Adrenal gland (tissue), 12 donors: ENCODE measurements around the gene TUBGCP5. TPM values are rescaled to one million over a fixed set of nuclear protein-coding genes. Genes with fewer than 3 reads are reported as not detected.

Experiments
- DNase-seq, 7 donors: peaks; one replicate each; pipeline ENCODE4 v3.0.0-alpha.2; 2019 to 2020
- H3K27ac ChIP-seq, 5 donors: fragments of 200-600 bp; sonication (generic) in 4 of 5; 1 replicate in 3 of 5; 2 replicates in 2 of 5; pipeline versions ENCODE4 v1.5.1 to v1.8.0; 2016 to 2020; ENCODE audit warnings: mild to moderate bottlenecking in 1 of 5
- H3K27me3 ChIP-seq: fragments of 200-600 bp; 2 replicates; pipeline ENCODE4 v1.8.0; 2021
- H3K36me3 ChIP-seq, 2 donors: fragments of 200-600 bp; replicated peaks in 1 of 2; 1 replicate in 1 of 2; 2 replicates in 1 of 2; pipeline versions ENCODE4 v1.5.1 to v1.8.0; 2018 to 2022
- H3K4me1 ChIP-seq, 2 donors: fragments of 200-600 bp; replicated peaks in 1 of 2; 1 replicate in 1 of 2; 2 replicates in 1 of 2; pipeline versions ENCODE4 v1.5.1 to v1.8.0; 2018 to 2021
- H3K4me3 ChIP-seq, 4 donors: fragments of 200-600 bp; sonication (generic) in 3 of 4; one replicate each; pipeline ENCODE4 v1.5.1; 2016 to 2018
- H3K9me3 ChIP-seq, 3 donors: fragments of 200-600 bp; sonication (generic) in 1 of 3; replicated peaks in 1 of 3; 1 replicate in 2 of 3; 2 replicates in 1 of 3; pipeline versions ENCODE4 v1.5.1 to v1.8.0; 2016 to 2021
- CTCF ChIP-seq, 6 experiments: fragments of 450-650 bp in 4 of 6; fragments of 200-600 bp in 2 of 6; sonication (generic) in 1 of 6; IDR thresholded peaks; 1 replicate in 5 of 6; 2 replicates in 1 of 6; pipeline versions ENCODE4 v1.5.1 to v1.8.0; 2016 to 2021; ENCODE audit warnings: antibody characterized with exemption in 6 of 6, mild to moderate bottlenecking in 2 of 6, moderate library complexity in 1 of 6
- POLR2A ChIP-seq, 2 donors: fragments of 450-650 bp; IDR thresholded peaks; one replicate each; pipeline ENCODE4 v1.6.1; 2017; ENCODE audit warnings: antibody characterized with exemption in 2 of 2, mild to moderate bottlenecking in 2 of 2, moderate library complexity in 1 of 2
- WGBS, 4 donors: extraction: QIAGEN DNeasy Blood & Tissue Kit in 2 of 4; methylation state at CpG; one replicate each; pipeline versions ENCODE4 v1.1.5 to v1.1.7; 2013 to 2017; 5-methylcytosine and 5-hydroxymethylcytosine counted together
- intact Hi-C, 2 donors: fragments of 100-400 bp; cut with DNase I; formaldehyde crosslinking; loops; one replicate each; pipeline versions ENCODE4 v1.14.1 to v1.15.0; 2022 to 2023
- polyA plus RNA-seq, 3 donors: library from polyadenylated mRNA; stranded (reverse); fragments of 200-250 nt in 2 of 3; fragments of 350-450 nt in 1 of 3; fragmentation: Illumina TruSeq in 1 of 3; extraction: RNeasy Lipid Tissue Mini Kit (QIAGEN cat#74804) in 1 of 3; gene quantifications; one replicate each; pipeline ENCODE4 v1.2.3, GENCODE V29; 2013 to 2014
- total RNA-seq, 9 donors: library from RNA; depleted of rRNA in 4 of 9; stranded (reverse); fragments of >200 nt in 4 of 9; fragments of 120-200 nt in 1 of 9; fragmentation: NEBNext Ultra II Directional in 1 of 9; extraction: Animal tissue kit (Norgen Biotek cat#: 25700) in 1 of 9; gene quantifications; one replicate each; pipeline versions ENCODE4 v1.1.0 to v1.2.4, GENCODE V29; 2013 to 2023
- donor health status: healthy with polysubstance abuse.
- donor health status: Bipolar disorder and iron deficiency.
- donor health status: DM: yes; HTN: yes; CAD: no.
- donor health status: DM: no; HTN: no; CAD: no.
- donor health status: DM: no; HTN: no; CAD: no.
- donor health status: DM: yes; HTN: yes; CAD: no.

The TUBGCP5 gene
- total and polyA plus RNA-seq, 12 donors = 7.9 to 32.4 (median 20.6) TPM

GRCh38 chr15:23069496-23070166 is 30.3 kb upstream of the TUBGCP5 start:
- Histone ChIP-seq H3K36me3 (no peaks in the 10 kb centered on the region), H3K9me3 (no peaks in the 10 kb centered on the region), H3K4me3 (no peak overlapping the region), H3K27ac (no peak overlapping the region), H3K4me1 (no peaks in the 10 kb centered on the region), H3K27me3 (no peaks in the 10 kb centered on the region)
- intact Hi-C loops = no loop called here
- TF ChIP-seq CTCF (IDR thresholded peaks at IDR 0.05) = no peak
- no peak for DNase-seq
- WGBS, 4 donors = 87 to 89% (median 88%) methylated on average over 20 of the region's 20 CpGs

- Histone ChIP-seq H3K36me3 (no peaks in the 10 kb centered on the region), H3K4me1 (no peaks in the 10 kb centered on the region), H3K27me3 (no peaks in the 10 kb centered on the region), H3K27ac (no peak overlapping the region), H3K9me3 (no peaks in the 10 kb centered on the region), H3K4me3 (no peak overlapping the region)
- TF ChIP-seq POLR2A (IDR thresholded peaks at IDR 0.05) (no peak), CTCF (IDR thresholded peaks at IDR 0.05) (no peak)
- 91 to 95% (median 92%) methylated on average over 15 of the region's 15 CpGs for WGBS, 4 donors
- no peak for DNase-seq
- intact Hi-C loops = no loop called here
These were observed 28.0 kb upstream of the TUBGCP5 start for GRCh38 chr15:23067416-23067815.

- no peaks in the 10 kb centered on the region for H3K4me1 ChIP-seq
- no peak overlapping the region for H3K4me3 ChIP-seq
- intact Hi-C loops = no loop called here
- TF ChIP-seq CTCF (IDR thresholded peaks at IDR 0.05) (no peak), POLR2A (IDR thresholded peaks at IDR 0.05) (no peak)
- H3K27ac ChIP-seq = no peak overlapping the region
- no peaks in the 10 kb centered on the region for H3K36me3 ChIP-seq
- H3K27me3 ChIP-seq = no peaks in the 10 kb centered on the region
- no peaks in the 10 kb centered on the region for H3K9me3 ChIP-seq
- WGBS, 4 donors = 91 to 94% (median 92%) methylated on average over 23 of the region's 23 CpGs
- no peak for DNase-seq
These were observed 26.5 kb upstream of the TUBGCP5 start for GRCh38 chr15:23065836-23066235.

GRCh38 chr15:23064156-23064555 is 24.8 kb upstream of the TUBGCP5 start:
- intact Hi-C loops = no loop called here
- no peaks in the 10 kb centered on the region for H3K36me3 ChIP-seq
- H3K27me3 ChIP-seq = no peaks in the 10 kb centered on the region
- H3K27ac ChIP-seq = no peak overlapping the region
- 70 to 92% (median 78%) methylated on average over 2 to 5 of the region's 5 CpGs for WGBS, 4 donors
- DNase-seq = no peak
- H3K4me1 ChIP-seq = no peaks in the 10 kb centered on the region
- TF ChIP-seq POLR2A (IDR thresholded peaks at IDR 0.05) (no peak), CTCF (IDR thresholded peaks at IDR 0.05) (no peak)
- H3K9me3 ChIP-seq = no peaks in the 10 kb centered on the region
- H3K4me3 ChIP-seq = no peak overlapping the region
